Measurements from ENCODE around the gene TBCD.

TBCD gene

DNA sequence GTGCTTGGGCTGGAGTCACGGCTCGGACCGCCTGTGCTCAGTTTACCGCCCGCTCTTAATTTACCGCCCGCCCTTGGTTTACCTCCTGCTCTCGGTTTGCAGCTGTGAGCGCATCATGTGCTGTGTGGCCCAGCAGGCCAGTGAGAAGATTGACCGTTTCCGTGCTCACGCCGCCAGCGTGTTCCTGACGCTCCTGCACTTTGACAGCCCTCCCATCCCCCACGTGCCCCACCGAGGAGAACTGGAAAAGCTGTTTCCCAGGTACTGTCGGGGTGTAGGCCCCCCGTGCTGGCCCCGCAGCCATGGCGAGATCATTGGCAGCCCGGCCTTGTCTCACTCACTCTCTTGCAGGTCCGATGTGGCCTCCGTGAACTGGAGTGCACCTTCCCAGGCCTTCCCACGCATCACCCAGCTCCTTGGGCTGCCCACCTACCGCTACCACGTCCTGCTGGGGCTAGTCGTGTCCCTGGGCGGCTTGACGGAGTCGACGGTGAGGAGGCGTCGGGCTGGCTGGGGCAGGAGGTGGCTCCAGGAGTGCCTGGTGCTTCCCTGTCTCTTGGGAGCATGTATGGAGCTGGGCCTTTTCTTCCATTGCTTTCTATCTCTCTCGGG lies 177.3 kb downstream of the TBCD start:
- POLR2A ChIA-PET, result no interaction called here
- TF ChIP-seq SUZ12 (IDR thresholded peaks at IDR 0.05) (no peak), ARNT (IDR thresholded peaks at IDR 0.05) (no peak), FOXK2 (IDR thresholded peaks at IDR 0.05) (no peak), NFRKB (IDR thresholded peaks at IDR 0.05) (no peak), BHLHE40 (IDR thresholded peaks at IDR 0.05; ENCODE audit: borderline replicate concordance) (no peak), SP1 (IDR thresholded peaks at IDR 0.05) (no peak), CTBP1 (IDR thresholded peaks at IDR 0.05; ENCODE audit: borderline replicate concordance) (no peak), HDGF (IDR thresholded peaks at IDR 0.05; ENCODE audit: borderline replicate concordance) (no peak), L3MBTL2 (conservative IDR thresholded peaks at IDR 0.05) (no peak), FOXA1 (IDR thresholded peaks at IDR 0.05) (no peak), FOXM1 (IDR thresholded peaks at IDR 0.05; ENCODE audit: borderline replicate concordance) (no peak), ZNF384 (IDR thresholded peaks at IDR 0.05) (no peak), TARDBP (IDR thresholded peaks at IDR 0.05) (no peak), LEF1 (IDR thresholded peaks at IDR 0.05; ENCODE audit: borderline replicate concordance) (no peak), ELF4 (IDR thresholded peaks at IDR 0.05) (no peak)
- TF ChIP-seq, protein P1, sequence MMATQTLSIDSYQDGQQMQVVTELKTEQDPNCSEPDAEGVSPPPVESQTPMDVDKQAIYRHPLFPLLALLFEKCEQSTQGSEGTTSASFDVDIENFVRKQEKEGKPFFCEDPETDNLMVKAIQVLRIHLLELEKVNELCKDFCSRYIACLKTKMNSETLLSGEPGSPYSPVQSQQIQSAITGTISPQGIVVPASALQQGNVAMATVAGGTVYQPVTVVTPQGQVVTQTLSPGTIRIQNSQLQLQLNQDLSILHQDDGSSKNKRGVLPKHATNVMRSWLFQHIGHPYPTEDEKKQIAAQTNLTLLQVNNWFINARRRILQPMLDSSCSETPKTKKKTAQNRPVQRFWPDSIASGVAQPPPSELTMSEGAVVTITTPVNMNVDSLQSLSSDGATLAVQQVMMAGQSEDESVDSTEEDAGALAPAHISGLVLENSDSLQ (IDR thresholded peaks at IDR 0.05), result no peak
- CTCF ChIA-PET, result no interaction called here
- DNase-seq (ENCODE audit: extremely low spot score), result no peak

DNA sequence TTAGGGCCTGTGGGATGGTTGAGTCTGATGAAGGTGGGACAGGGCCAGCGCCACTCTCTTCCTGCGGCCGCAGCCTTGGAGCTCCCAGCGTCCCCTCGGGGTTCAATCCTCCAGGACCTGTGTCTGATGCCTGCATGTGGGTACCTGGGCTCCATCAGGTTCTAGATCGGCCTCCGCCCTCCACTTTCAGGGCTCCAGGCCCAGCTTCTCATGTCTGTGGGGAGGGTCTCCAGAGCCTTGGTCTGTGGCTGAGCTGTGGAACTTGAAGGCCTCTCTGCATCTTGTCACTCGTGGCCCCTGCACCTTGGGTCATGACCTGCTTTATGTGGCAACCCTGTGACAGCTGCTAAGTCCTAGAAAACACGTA lies 177.8 kb downstream of the TBCD start:
- ChIA-PET CTCF (no interaction called here), POLR2A (no interaction called here)
- DNase-seq (ENCODE audit: extremely low spot score), result no peak
- TF ChIP-seq NFRKB (IDR thresholded peaks at IDR 0.05), result no peak
- TF ChIP-seq SP1 (IDR thresholded peaks at IDR 0.05), result no peak
- no peak for TF ChIP-seq ARNT (IDR thresholded peaks at IDR 0.05)
- TF ChIP-seq ELF4 (IDR thresholded peaks at IDR 0.05), result no peak

- POLR2A ChIA-PET, result no interaction called here
- CTCF ChIA-PET, result no interaction called here
- no peak for DNase-seq (ENCODE audit: extremely low spot score)
- no peak for TF ChIP-seq L3MBTL2 (conservative IDR thresholded peaks at IDR 0.05)
- TF ChIP-seq FOXK2 (IDR thresholded peaks at IDR 0.05), result no peak
- TF ChIP-seq FOXA1 (IDR thresholded peaks at IDR 0.05), result no peak
- TF ChIP-seq SUZ12 (IDR thresholded peaks at IDR 0.05), result no peak
Observed at GRCh38 chr17:82930043-82930923, 178.4 kb downstream of the TBCD start.

DNA sequence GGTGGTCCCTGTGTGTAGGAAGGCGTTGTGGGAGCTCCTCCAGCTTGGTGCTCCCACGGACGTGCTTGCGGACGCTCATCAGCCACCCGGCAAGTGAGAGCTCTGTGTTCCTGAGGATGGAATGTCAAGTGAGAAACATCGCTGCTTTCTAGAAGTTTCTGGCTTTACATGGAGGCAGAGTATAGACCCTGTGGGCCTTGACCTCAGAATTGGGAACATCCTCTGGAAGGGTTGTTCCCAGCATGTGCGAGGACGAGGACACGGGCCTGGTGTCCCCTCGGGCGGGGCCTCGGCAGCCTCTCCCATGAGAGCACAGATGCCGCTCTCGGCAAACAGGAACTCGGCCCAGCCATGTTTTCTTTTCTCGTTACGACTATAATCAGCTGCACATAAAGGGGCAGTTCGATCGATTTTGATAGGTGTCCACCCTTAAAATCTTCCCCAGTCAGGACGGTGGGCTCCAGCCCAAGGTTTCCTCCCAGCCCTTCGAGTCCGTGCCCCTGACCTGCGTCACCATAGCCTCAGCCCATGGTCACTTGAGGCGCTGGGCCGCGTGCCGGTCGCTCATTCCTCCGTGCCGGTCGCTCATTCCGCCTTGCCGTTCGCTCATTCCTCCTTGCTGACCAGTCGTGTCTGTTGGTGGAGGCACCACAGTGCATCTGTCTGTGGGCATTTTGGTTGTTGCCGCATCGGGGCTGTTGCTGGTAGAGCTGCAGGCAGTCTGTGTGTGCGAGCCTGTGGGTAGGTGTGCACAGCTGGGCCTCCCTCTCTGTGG lies 179.2 kb downstream of the TBCD start:
- no peak for TF ChIP-seq ELF4 (IDR thresholded peaks at IDR 0.05)
- TF ChIP-seq SP1 (IDR thresholded peaks at IDR 0.05), result no peak
- TF ChIP-seq LEF1 (IDR thresholded peaks at IDR 0.05; ENCODE audit: borderline replicate concordance), result no peak
- no peak for TF ChIP-seq FOXK2 (IDR thresholded peaks at IDR 0.05)
- TF ChIP-seq ZNF384 (IDR thresholded peaks at IDR 0.05), result no peak
- TF ChIP-seq BHLHE40 (IDR thresholded peaks at IDR 0.05; ENCODE audit: borderline replicate concordance), result no peak
- no peak for TF ChIP-seq CTBP1 (IDR thresholded peaks at IDR 0.05; ENCODE audit: borderline replicate concordance)
- no peak for TF ChIP-seq TARDBP (IDR thresholded peaks at IDR 0.05)
- no peak for TF ChIP-seq SUZ12 (IDR thresholded peaks at IDR 0.05)
- no peak for TF ChIP-seq NFRKB (IDR thresholded peaks at IDR 0.05)
- TF ChIP-seq, protein P1 (IDR thresholded peaks at IDR 0.05), result no peak
- no peak for TF ChIP-seq L3MBTL2 (conservative IDR thresholded peaks at IDR 0.05)
- TF ChIP-seq HDGF (IDR thresholded peaks at IDR 0.05; ENCODE audit: borderline replicate concordance), result no peak
- TF ChIP-seq ARNT (IDR thresholded peaks at IDR 0.05), result no peak
- TF ChIP-seq FOXM1 (IDR thresholded peaks at IDR 0.05; ENCODE audit: borderline replicate concordance), result no peak
- no peak for TF ChIP-seq FOXA1 (IDR thresholded peaks at IDR 0.05)
- ChIA-PET POLR2A (no interaction called here), CTCF (no interaction called here)
- DNase-seq (ENCODE audit: extremely low spot score), result no peak

GRCh38 chr17:82931699-82932517 lies 180.0 kb downstream of the TBCD start:
- TF ChIP-seq FOXM1 (IDR thresholded peaks at IDR 0.05; ENCODE audit: borderline replicate concordance), result no peak
- no peak for TF ChIP-seq BHLHE40 (IDR thresholded peaks at IDR 0.05; ENCODE audit: borderline replicate concordance)
- no peak for TF ChIP-seq LEF1 (IDR thresholded peaks at IDR 0.05; ENCODE audit: borderline replicate concordance)
- no peak for TF ChIP-seq ZNF384 (IDR thresholded peaks at IDR 0.05)
- TF ChIP-seq ARNT (IDR thresholded peaks at IDR 0.05), result no peak
- TF ChIP-seq SP1 (IDR thresholded peaks at IDR 0.05), result no peak
- no peak for TF ChIP-seq FOXK2 (IDR thresholded peaks at IDR 0.05)
- TF ChIP-seq, protein P1 (IDR thresholded peaks at IDR 0.05), result no peak
- TF ChIP-seq L3MBTL2 (conservative IDR thresholded peaks at IDR 0.05), result no peak
- TF ChIP-seq CTBP1 (IDR thresholded peaks at IDR 0.05; ENCODE audit: borderline replicate concordance), result no peak
- no peak for TF ChIP-seq FOXA1 (IDR thresholded peaks at IDR 0.05)
- TF ChIP-seq ELF4 (IDR thresholded peaks at IDR 0.05), result no peak
- no peak for TF ChIP-seq NFRKB (IDR thresholded peaks at IDR 0.05)
- no peak for TF ChIP-seq SUZ12 (IDR thresholded peaks at IDR 0.05)
- no peak for TF ChIP-seq HDGF (IDR thresholded peaks at IDR 0.05; ENCODE audit: borderline replicate concordance)
- TF ChIP-seq TARDBP (IDR thresholded peaks at IDR 0.05), result no peak
- POLR2A ChIA-PET, result no interaction called here
- CTCF ChIA-PET, result interaction anchor here (1.4 kb wide), 1 partner anchor 14 kb away, joined by 5 read pairs; no protein-coding TSS in a partner anchor
- DNase-seq (ENCODE audit: extremely low spot score), result no peak

Measured in HEK293T (cell line).